Karpas-422 (cell line): ENCODE data around the gene GSTM1. TPM values are rescaled to one million over a fixed set of nuclear protein-coding genes. Genes with fewer than 3 reads are reported as not detected.
"Not testable (repeated sequence)": the region's sequence is repeated elsewhere in the genome, so short reads cannot be mapped to it uniquely, and the experiment has no call there.

Experiments used
- DNase-seq: peaks from one replicate; pipeline ENCODE4 v3.0.0-alpha.2; 2015
- H2AFZ ChIP-seq: fragments of 200-600 bp; sonication (generic); 2 replicates; pipeline ENCODE4 v1.6.1; 2014; ENCODE audit warnings: antibody characterized with exemption, low read length, mixed read lengths
- H3K27ac ChIP-seq: fragments of 200-600 bp; sonication (generic); 2 replicates; pipeline ENCODE4 v1.5.1; 2014; ENCODE audit warnings: mild to moderate bottlenecking, low read length, moderate library complexity
- H3K27me3 ChIP-seq: fragments of 200-600 bp; sonication (generic); 2 replicates; pipeline ENCODE4 v1.6.1; 2014; ENCODE audit warnings: low read length, mixed read lengths
- H3K36me3 ChIP-seq: fragments of 200-600 bp; sonication (generic); 2 replicates; pipeline ENCODE4 v1.6.1; 2014; ENCODE audit warnings: low read length, mixed read lengths; ENCODE audit not compliant: insufficient read depth
- H3K4me1 ChIP-seq: fragments of 200-600 bp; sonication (generic); 2 replicates; pipeline ENCODE4 v1.6.1; 2014; ENCODE audit warnings: mild to moderate bottlenecking, low read length, mixed read lengths
- H3K4me2 ChIP-seq: fragments of 200-600 bp; sonication (generic); 2 replicates; pipeline ENCODE4 v1.6.1; 2014; ENCODE audit warnings: low read length, low read depth, mild to moderate bottlenecking; ENCODE audit not compliant: poor library complexity, severe bottlenecking
- H3K4me3 ChIP-seq: fragments of 200-600 bp; sonication (generic); 2 replicates; pipeline ENCODE4 v1.5.1; 2014; ENCODE audit warnings: mild to moderate bottlenecking, antibody characterized with exemption, low read length, mixed read lengths
- H3K79me2 ChIP-seq: fragments of 200-600 bp; sonication (generic); 2 replicates; pipeline ENCODE4 v1.6.1; 2014; ENCODE audit warnings: mild to moderate bottlenecking, low read length, mixed read lengths
- H3K9ac ChIP-seq: fragments of 200-600 bp; sonication (generic); 2 replicates; pipeline ENCODE4 v1.6.0; 2014; ENCODE audit warnings: low read length
- H3K9me2 ChIP-seq: fragments of 200-600 bp; sonication (generic), shearing (Covaris generic); replicated peaks from 2 replicates; pipeline ENCODE4 v1.6.0; 2014; ENCODE audit warnings: mild to moderate bottlenecking, low read length, moderate library complexity; ENCODE audit not compliant: insufficient read depth
- H3K9me3 ChIP-seq: fragments of 300-700, 200-600 bp; sonication (generic); 2 replicates; pipeline ENCODE4 v1.6.1; 2014; ENCODE audit warnings: low read length, mixed read lengths
- H4K20me1 ChIP-seq: fragments of 200-600 bp; sonication (generic); 2 replicates; pipeline ENCODE4 v1.6.1; 2014; ENCODE audit warnings: mild to moderate bottlenecking, antibody characterized with exemption, low read length, low read depth; ENCODE audit not compliant: insufficient read depth
- total RNA-seq: library from RNA; depleted of rRNA; stranded (reverse); fragments of >200 nt; shearing (Covaris generic); gene quantifications from 2 replicates; pipeline ENCODE4 v1.2.3, GENCODE V29; 2014; ENCODE audit warnings: low replicate concordance

Gene GSTM1
- total RNA-seq, 1 experiment from 2014 or later: 14.4 TPM

DNA sequence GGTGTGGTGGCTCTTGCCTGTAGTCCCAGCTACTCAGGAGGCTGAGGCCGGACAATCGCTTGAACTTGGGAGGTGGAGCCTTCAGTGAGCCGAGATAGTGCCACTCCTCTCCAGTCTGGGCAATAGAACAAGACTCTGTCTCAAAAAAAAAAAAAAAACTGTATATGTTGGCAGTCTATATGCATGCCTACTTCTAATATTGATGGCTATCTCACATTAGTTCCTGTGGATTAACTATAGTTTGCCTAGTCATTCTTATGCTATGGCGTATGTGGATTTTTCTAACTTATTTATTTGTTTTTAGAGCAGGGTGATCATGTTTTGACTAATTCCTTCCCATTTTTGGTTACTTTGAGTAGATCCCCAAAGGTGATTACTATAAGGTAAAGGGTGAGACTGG lies 9.4 kb downstream of the GSTM1 start:
- no peaks in the 10 kb centered on the region for H3K9me3 ChIP-seq
- H3K9me2 ChIP-seq: no peaks in the 10 kb centered on the region
- no peaks in the 10 kb centered on the region for H3K4me1 ChIP-seq
- no peaks in the 10 kb centered on the region for H3K79me2 ChIP-seq
- no peak overlapping the region for H3K4me2 ChIP-seq
- no peak overlapping the region for H3K27ac ChIP-seq
- H3K36me3 ChIP-seq: no peaks in the 10 kb centered on the region
- no peaks in the 10 kb centered on the region for H4K20me1 ChIP-seq
- H3K9ac ChIP-seq: no peak overlapping the region
- H3K4me3 ChIP-seq: no peak overlapping the region
- no peak overlapping the region for H2AFZ ChIP-seq
- no peak for DNase-seq
- H3K27me3 ChIP-seq: no peaks in the 10 kb centered on the region

DNA sequence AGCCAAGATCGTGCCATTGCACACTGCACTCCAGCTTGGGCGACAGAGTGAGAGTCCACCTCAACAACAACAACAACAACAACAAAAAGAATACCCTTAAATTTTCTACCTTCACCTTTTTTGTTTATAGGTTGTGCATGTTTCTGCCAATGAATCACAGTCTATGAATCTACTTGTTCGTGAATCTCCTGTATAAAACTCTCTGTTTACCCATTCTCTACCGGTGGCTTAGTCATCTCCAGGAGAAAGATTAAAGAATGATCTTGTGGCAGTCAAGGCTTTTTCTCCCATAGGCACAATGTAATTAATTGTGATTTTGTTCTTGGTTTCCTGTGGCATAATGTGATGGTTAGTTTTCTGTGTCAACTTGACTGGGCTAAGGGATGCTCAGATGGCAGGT lies 10.2 kb downstream of the GSTM1 start:
- not testable (repeated sequence) for H4K20me1 ChIP-seq, H3K27me3 ChIP-seq, H3K4me2 ChIP-seq, DNase-seq, H3K36me3 ChIP-seq, H3K4me3 ChIP-seq, H2AFZ ChIP-seq, H3K79me2 ChIP-seq, H3K4me1 ChIP-seq, H3K27ac ChIP-seq, H3K9me2 ChIP-seq, H3K9ac ChIP-seq, H3K9me3 ChIP-seq

GRCh38 chr1:109702940-109703339 lies 15.3 kb downstream of the GSTM1 start:
- H2AFZ ChIP-seq, H3K4me1 ChIP-seq, H3K36me3 ChIP-seq, H3K9ac ChIP-seq, H3K27ac ChIP-seq, H3K27me3 ChIP-seq, H3K9me2 ChIP-seq, H3K79me2 ChIP-seq, H3K4me3 ChIP-seq, H3K9me3 ChIP-seq, DNase-seq, H3K4me2 ChIP-seq, H4K20me1 ChIP-seq: not testable (repeated sequence)

DNA sequence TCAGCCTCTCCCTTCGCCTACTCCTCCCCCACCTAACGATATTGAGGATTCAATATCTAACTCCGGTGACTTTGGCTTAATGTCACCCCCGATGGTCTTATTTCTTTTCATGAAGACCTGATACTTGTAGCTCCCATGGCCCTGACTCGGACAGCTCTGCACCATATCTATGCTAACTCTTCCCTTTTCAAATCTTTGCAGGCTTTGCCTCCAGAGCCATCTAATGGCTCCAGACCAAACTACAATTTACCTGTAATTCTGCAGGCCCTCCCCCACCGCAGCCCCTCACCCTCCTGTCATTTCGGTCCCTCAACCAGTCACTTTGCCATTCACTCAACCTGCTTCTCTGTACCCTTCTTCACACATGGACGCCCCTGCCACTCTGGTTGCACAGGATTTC lies 16.6 kb downstream of the GSTM1 start:
- Histone ChIP-seq H3K79me2 (no peaks in the 10 kb centered on the region), H3K9me2 (no peaks in the 10 kb centered on the region), H2AFZ (no peak overlapping the region), H3K4me2 (no peak overlapping the region), H3K4me3 (no peak overlapping the region), H3K4me1 (no peaks in the 10 kb centered on the region), H3K9ac (no peak overlapping the region), H3K36me3 (no peaks in the 10 kb centered on the region), H3K27ac (no peak overlapping the region), H4K20me1 (no peaks in the 10 kb centered on the region), H3K9me3 (no peaks in the 10 kb centered on the region), H3K27me3 (no peaks in the 10 kb centered on the region)
- peak; percentile 55 for DNase-seq

DNA sequence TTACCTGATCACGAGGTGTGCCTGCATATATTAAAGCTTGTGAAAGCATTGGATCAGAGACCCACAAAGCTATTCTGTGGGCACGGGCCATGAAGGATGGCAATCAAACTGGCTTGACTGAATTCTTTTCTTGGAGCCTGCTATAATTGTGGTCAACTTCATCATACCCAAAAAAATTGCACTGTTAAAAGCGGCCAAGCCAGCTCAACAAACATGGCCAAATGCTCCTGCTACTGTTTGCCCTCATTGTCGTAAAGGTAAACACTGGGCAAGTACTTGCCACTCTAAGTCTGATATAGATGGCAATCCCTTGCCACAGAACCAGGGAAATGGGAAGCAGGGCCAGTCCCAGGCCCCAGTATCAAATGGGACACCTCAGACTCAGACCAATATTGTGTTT lies 17.8 kb downstream of the GSTM1 start:
- Histone ChIP-seq H3K4me1 (no peaks in the 10 kb centered on the region), H2AFZ (no peak overlapping the region)

DNA sequence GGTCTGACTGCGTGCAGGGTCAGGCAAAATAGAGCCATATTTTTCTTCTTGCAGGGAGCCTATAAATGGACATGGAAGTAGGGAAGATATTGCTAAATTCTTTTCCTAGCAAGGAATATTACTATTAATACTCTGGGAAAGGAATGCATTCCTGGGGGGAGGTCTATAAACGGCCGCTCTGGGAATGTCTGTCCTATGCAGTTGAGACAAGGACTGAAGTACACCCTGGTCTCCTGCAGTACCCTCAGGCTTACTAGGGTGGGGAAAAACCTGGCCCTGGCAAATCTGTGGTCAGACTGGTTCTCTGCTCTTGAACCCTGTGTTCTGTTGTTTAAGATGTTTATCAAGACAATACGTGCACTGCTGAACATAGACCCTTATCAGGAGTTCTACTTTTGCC lies 21.3 kb downstream of the GSTM1 start:
- H4K20me1 ChIP-seq: not testable (repeated sequence)

More for the DNA sequence above, 17.8 kb downstream of the GSTM1 start:
- no peak overlapping the region for H3K9ac ChIP-seq
- no peaks in the 10 kb centered on the region for H3K79me2 ChIP-seq
- H4K20me1 ChIP-seq: no peaks in the 10 kb centered on the region
- DNase-seq: no peak
- no peaks in the 10 kb centered on the region for H3K27me3 ChIP-seq
- H3K4me3 ChIP-seq: no peak overlapping the region
- no peaks in the 10 kb centered on the region for H3K9me2 ChIP-seq
- H3K4me2 ChIP-seq: no peak overlapping the region
- H3K9me3 ChIP-seq: no peaks in the 10 kb centered on the region
- no peak overlapping the region for H3K27ac ChIP-seq
- H3K36me3 ChIP-seq: no peaks in the 10 kb centered on the region; the same call in 1 of the 2 replicates

GRCh38 chr1:109709822-109710221 lies 22.2 kb downstream of the GSTM1 start:
- H4K20me1 ChIP-seq, H3K36me3 ChIP-seq, H3K4me3 ChIP-seq, H2AFZ ChIP-seq, H3K79me2 ChIP-seq, H3K9ac ChIP-seq, H3K9me2 ChIP-seq, H3K27me3 ChIP-seq, H3K27ac ChIP-seq, DNase-seq, H3K9me3 ChIP-seq, H3K4me2 ChIP-seq, H3K4me1 ChIP-seq: not testable (repeated sequence)

More for the DNA sequence above, 21.3 kb downstream of the GSTM1 start:
- H3K27me3 ChIP-seq, H3K4me3 ChIP-seq, H3K9ac ChIP-seq, H3K27ac ChIP-seq, H3K4me2 ChIP-seq, H3K9me3 ChIP-seq, H3K4me1 ChIP-seq, H3K36me3 ChIP-seq, H2AFZ ChIP-seq, DNase-seq, H3K79me2 ChIP-seq, H3K9me2 ChIP-seq: not testable (repeated sequence)

GRCh38 chr1:109711593-109712320 lies 24.1 kb downstream of the GSTM1 start, which contains the start of gene GSTM5:
GSTM5 (plus strand) TSS chr1:109712251; CDS start chr1:109712313, 62 bp downstream.
- not testable (repeated sequence) for H3K27me3 ChIP-seq, H3K4me1 ChIP-seq, H3K4me2 ChIP-seq, DNase-seq, H3K27ac ChIP-seq, H3K4me3 ChIP-seq, H3K79me2 ChIP-seq, H2AFZ ChIP-seq, H3K36me3 ChIP-seq, H4K20me1 ChIP-seq, H3K9me3 ChIP-seq, H3K9ac ChIP-seq, H3K9me2 ChIP-seq
